NT2/D1 (cell line): ENCODE measurements around the gene FBXO42.
"Not testable (repeated sequence)": the region's sequence is repeated elsewhere in the genome, so short reads cannot be mapped to it uniquely, and the experiment has no call there.

ENCODE experiments used
- DNase-seq: peaks from one replicate; pipeline ENCODE4 v3.0.0-alpha.2; 2011; ENCODE audit warnings: low read depth, low spot score
- H3K27me3 ChIP-seq: 2 replicates; pipeline ENCODE4 v1.6.0; 2011; ENCODE audit warnings: mild to moderate bottlenecking; ENCODE audit not compliant: insufficient read length, insufficient read depth
- H3K36me3 ChIP-seq: 2 replicates; pipeline ENCODE4 v1.6.1; 2011; ENCODE audit warnings: mild to moderate bottlenecking, low read length, mixed read lengths; ENCODE audit not compliant: insufficient read depth, insufficient read length
- H3K4me1 ChIP-seq: 2 replicates; pipeline ENCODE4 v1.5.1; 2011; ENCODE audit not compliant: insufficient read depth, insufficient read length
- H3K4me3 ChIP-seq: 2 replicates; pipeline ENCODE4 v1.5.1; 2011; ENCODE audit warnings: low read depth; ENCODE audit not compliant: insufficient read length
- H3K9ac ChIP-seq: 2 replicates; pipeline ENCODE4 v1.6.0; 2011; ENCODE audit warnings: low read depth; ENCODE audit not compliant: insufficient read length
- H3K9me3 ChIP-seq: 2 replicates; pipeline ENCODE4 v1.5.1; 2011; ENCODE audit warnings: mild to moderate bottlenecking, low read length; ENCODE audit not compliant: insufficient read depth
- SUZ12 ChIP-seq: IDR thresholded peaks from 2 replicates; pipeline ENCODE4 v1.6.1; 2011; ENCODE audit not compliant: insufficient read length, insufficient read depth; ENCODE audit errors: extremely low read depth
- YY1 ChIP-seq: IDR thresholded peaks from 2 replicates; pipeline ENCODE4 v1.6.1; 2011; ENCODE audit not compliant: insufficient read length, insufficient read depth
- ZNF274 ChIP-seq: IDR thresholded peaks from 2 replicates; pipeline ENCODE4 v1.6.1; 2011; ENCODE audit warnings: mild to moderate bottlenecking, low read depth, low read length

The FBXO42 gene

GRCh38 chr1:16351456-16351993 lies 755 bp downstream of the FBXO42 start:
- Histone ChIP-seq H3K27me3 (no peaks in the 10 kb centered on the region), H3K9me3 (no peaks in the 10 kb centered on the region), H3K4me3 (peak overlapping the region; percentile 85), H3K4me1 (peaks cover 3% of the 10 kb centered on the region), H3K36me3 (no peaks in the 10 kb centered on the region), H3K9ac (peak overlapping the region; percentile 94)
- TF ChIP-seq YY1 (no peak), ZNF274 (no peak), SUZ12 (no peak)
- no peak for DNase-seq

DNA sequence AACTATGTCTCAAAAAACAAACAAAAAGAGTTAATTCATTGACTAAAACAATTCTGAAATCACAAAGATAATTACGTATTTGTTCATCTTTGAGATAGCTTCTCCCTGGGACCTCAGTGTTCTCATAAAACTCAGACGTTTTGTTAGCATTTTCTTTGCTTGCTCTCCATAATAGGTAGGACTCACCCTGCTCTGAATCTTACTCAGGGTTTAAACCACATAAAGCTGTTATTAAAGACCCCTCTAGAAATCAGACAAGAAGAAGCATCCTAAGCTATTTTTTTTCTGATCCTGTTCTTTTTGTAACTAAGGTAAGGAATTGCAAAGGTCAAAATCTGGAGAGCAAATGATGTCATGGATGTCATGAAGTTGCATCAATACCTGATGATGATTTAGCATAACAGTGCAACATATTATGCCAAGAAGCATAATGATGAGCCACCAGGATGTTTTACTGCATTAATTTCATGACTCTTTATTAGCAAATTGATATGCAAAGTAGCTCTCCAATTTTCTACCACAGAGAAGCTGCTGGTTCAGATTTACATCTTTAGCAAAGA lies 2.4 kb downstream of the FBXO42 start:
- TF ChIP-seq SUZ12 (no peak), YY1 (no peak), ZNF274 (no peak)
- Histone ChIP-seq H3K27me3 (no peaks in the 10 kb centered on the region), H3K4me3 (no peak overlapping the region), H3K4me1 (peaks cover 3% of the 10 kb centered on the region), H3K36me3 (no peaks in the 10 kb centered on the region), H3K9me3 (no peaks in the 10 kb centered on the region), H3K9ac (no peak overlapping the region)
- no peak for DNase-seq

DNA sequence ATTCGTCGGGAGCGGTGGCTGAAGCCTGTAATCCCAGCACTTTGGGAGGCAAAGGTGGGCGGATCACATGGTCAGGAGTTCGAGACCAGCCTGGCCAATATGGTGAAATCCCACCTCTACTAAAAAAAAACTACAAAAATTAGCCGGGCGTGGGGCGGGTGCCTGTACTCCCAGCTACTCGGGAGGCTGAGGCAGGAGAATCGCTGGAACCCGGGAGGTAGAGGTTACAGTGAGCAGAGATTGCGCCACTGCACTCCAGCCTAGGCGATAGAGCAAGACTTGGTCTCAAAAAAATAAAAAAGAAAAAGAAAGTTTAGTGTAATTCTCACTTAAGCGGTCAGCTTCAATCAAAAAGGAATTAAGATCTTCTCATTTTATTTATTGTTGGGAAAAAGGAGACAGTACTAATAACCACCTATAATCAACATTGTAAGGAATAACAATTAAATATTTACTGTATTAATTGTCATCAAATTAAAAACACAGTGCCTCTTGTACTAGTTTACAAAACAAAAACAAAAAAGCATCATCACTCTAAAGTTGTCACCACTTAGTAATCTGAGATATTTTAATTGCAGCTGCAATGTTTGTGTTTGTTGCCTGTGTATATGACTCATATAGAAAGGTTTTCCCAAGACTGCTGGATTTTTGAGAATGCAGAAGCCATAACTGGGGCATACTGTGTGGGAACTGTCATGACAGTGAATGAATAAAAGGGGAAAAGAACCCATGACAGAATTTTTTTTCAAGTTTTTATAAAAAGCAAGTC lies 3.7 kb downstream of the FBXO42 start:
- Histone ChIP-seq H3K9me3 (no peaks in the 10 kb centered on the region), H3K9ac (no peak overlapping the region), H3K4me1 (peaks cover 3% of the 10 kb centered on the region), H3K36me3 (no peaks in the 10 kb centered on the region), H3K27me3 (no peaks in the 10 kb centered on the region), H3K4me3 (no peak overlapping the region)
- DNase-seq, result no peak
- no peak for TF ChIP-seq ZNF274
- no peak for TF ChIP-seq SUZ12
- TF ChIP-seq YY1, result no peak

GRCh38 chr1:16343276-16343675 lies 9.0 kb downstream of the FBXO42 start:
- not testable (repeated sequence) for H3K9me3 ChIP-seq, H3K9ac ChIP-seq, H3K4me3 ChIP-seq, DNase-seq, H3K36me3 ChIP-seq, H3K27me3 ChIP-seq, H3K4me1 ChIP-seq

GRCh38 chr1:16342331-16343062 lies 9.8 kb downstream of the FBXO42 start:
- peaks cover 3% of the 10 kb centered on the region for H3K36me3 ChIP-seq
- no peak overlapping the region for H3K9ac ChIP-seq
- H3K9me3 ChIP-seq, result no peaks in the 10 kb centered on the region
- no peaks in the 10 kb centered on the region for H3K4me1 ChIP-seq
- H3K27me3 ChIP-seq, result no peaks in the 10 kb centered on the region
- TF ChIP-seq ZNF274, result no peak
- no peak for TF ChIP-seq SUZ12
- no peak for TF ChIP-seq YY1
- DNase-seq, result no peak
- no peak overlapping the region for H3K4me3 ChIP-seq

GRCh38 chr1:16340673-16341072 lies 11.6 kb downstream of the FBXO42 start:
- H3K4me1 ChIP-seq, result no peaks in the 10 kb centered on the region
- DNase-seq, result no peak
- no peaks in the 10 kb centered on the region for H3K27me3 ChIP-seq
- no peak overlapping the region for H3K9ac ChIP-seq
- H3K36me3 ChIP-seq, result peaks cover 3% of the 10 kb centered on the region
- no peak overlapping the region for H3K4me3 ChIP-seq
- TF ChIP-seq YY1, result no peak
- no peak for TF ChIP-seq ZNF274
- no peak for TF ChIP-seq SUZ12
- H3K9me3 ChIP-seq, result no peaks in the 10 kb centered on the region

DNA sequence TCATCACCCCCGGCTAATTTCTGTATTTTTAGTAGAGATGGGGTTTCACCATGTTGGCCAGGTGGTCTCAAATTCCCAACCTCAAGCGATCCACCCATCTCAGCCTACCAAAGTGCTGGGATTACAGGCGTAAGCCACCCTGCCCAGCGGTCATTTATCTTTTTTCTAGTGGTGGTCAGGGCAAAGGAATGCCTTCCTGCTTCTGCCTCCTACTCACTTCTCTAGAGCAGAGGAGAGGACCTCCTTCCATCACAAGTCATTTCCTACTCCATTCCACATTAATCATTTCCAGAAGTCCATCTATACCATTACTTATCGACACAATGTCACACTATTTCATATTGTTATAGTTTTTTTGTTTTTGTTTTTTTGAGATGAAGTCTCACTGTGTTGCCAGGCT lies 13.3 kb downstream of the FBXO42 start:
- no peaks in the 10 kb centered on the region for H3K9me3 ChIP-seq
- TF ChIP-seq ZNF274 (no peak), SUZ12 (no peak), YY1 (no peak)
- H3K27me3 ChIP-seq, result no peaks in the 10 kb centered on the region
- no peaks in the 10 kb centered on the region for H3K4me1 ChIP-seq
- DNase-seq, result no peak
- H3K36me3 ChIP-seq, result peaks cover 3% of the 10 kb centered on the region
- H3K9ac ChIP-seq, result no peak overlapping the region
- no peak overlapping the region for H3K4me3 ChIP-seq
